WTC11 (cell line): ENCODE measurements around the gene FHAD1. TPM values are rescaled to one million over a fixed set of nuclear protein-coding genes. Genes with fewer than 3 reads are reported as not detected.

Source experiments
- ATAC-seq: fragments of 200-7000 bp; cut with Tn5 transposase; 2 replicates; pipeline ENCODE4 v1.10.0; 2021; ENCODE audit warnings: mild to moderate bottlenecking, moderate library complexity
- CTCF ChIA-PET: fragments of 300-600 bp; sonication (Branson Sonifier 250); formaldehyde crosslinking; loops from one replicate; lab custom pipeline; 2021; ENCODE audit warnings: antibody characterized with exemption; lab: Charles Lee
- POLR2A ChIA-PET: fragments of 350-600 bp; sonication (Branson Sonifier 250); formaldehyde crosslinking; loops from one replicate; lab custom pipeline; 2021; ENCODE audit warnings: antibody characterized with exemption; lab: Charles Lee
- DNase-seq: peaks from one replicate; pipeline ENCODE4 v3.0.0; 2021; ENCODE audit warnings: low spot score
- H3K27ac Mint-ChIP-seq: 2 replicates; pipeline ENCODE4 v1.8.0; 2021; ENCODE audit warnings: mixed read lengths
- H3K27me3 Mint-ChIP-seq: 2 replicates; pipeline ENCODE4 v1.8.0; 2021; ENCODE audit warnings: low read depth, mild to moderate bottlenecking, moderate library complexity, mixed read lengths
- H3K36me3 Mint-ChIP-seq: 2 replicates; pipeline ENCODE4 v1.8.0; 2021; ENCODE audit warnings: mixed read lengths
- H3K4me1 Mint-ChIP-seq: 2 replicates; pipeline ENCODE4 v1.8.0; 2022; ENCODE audit warnings: mixed read lengths
- H3K4me3 Mint-ChIP-seq: 2 replicates; pipeline ENCODE4 v1.8.0; 2021; ENCODE audit warnings: mild to moderate bottlenecking, moderate library complexity, mixed read lengths
- H3K9me3 Mint-ChIP-seq: 2 replicates; pipeline ENCODE4 v1.8.0; 2021; ENCODE audit warnings: mixed read lengths
- AFF4 ChIP-seq: sonication (generic); formaldehyde crosslinking; IDR thresholded peaks from 2 replicates; pipeline ENCODE4 v1.8.1; 2023; ENCODE audit warnings: mild to moderate bottlenecking, missing genetic modification reagents, borderline replicate concordance
- ATF3 ChIP-seq: sonication (generic); formaldehyde crosslinking; conservative IDR thresholded peaks from 2 replicates; pipeline ENCODE4 v1.8.1; 2022; ENCODE audit warnings: mild to moderate bottlenecking, missing genetic modification reagents
- E2F4 ChIP-seq: sonication (generic); formaldehyde crosslinking; IDR thresholded peaks from 2 replicates; pipeline ENCODE4 v1.8.1; 2022; ENCODE audit warnings: low read depth, mild to moderate bottlenecking, moderate library complexity, missing genetic modification reagents, borderline replicate concordance
- ELF4 ChIP-seq: sonication (generic); formaldehyde crosslinking; IDR thresholded peaks from 2 replicates; pipeline ENCODE4 v1.8.1; 2022; ENCODE audit warnings: low read depth, mild to moderate bottlenecking, moderate library complexity, missing genetic modification reagents
- ESRRA ChIP-seq: sonication (generic); formaldehyde crosslinking; IDR thresholded peaks from 2 replicates; pipeline ENCODE4 v1.8.1; 2022; ENCODE audit warnings: mild to moderate bottlenecking, missing genetic modification reagents, borderline replicate concordance
- GRHL2 ChIP-seq: fragments of 250-450 bp; sonication (Bioruptor Pico); IDR thresholded peaks from 2 replicates; pipeline ENCODE4 v1.8.0; 2022; ENCODE audit warnings: mild to moderate bottlenecking, moderate library complexity; ENCODE audit not compliant: insufficient replicate concordance, severe bottlenecking
- GTF2I ChIP-seq: fragments of 250-450 bp; sonication (Bioruptor Pico); conservative IDR thresholded peaks from 2 replicates; pipeline ENCODE4 v1.4.0; 2021; ENCODE audit warnings: mild to moderate bottlenecking
- HMGA2 ChIP-seq: fragments of 250-450 bp; sonication (Bioruptor Pico); IDR thresholded peaks from 2 replicates; pipeline ENCODE4 v1.4.0; 2021; ENCODE audit warnings: mild to moderate bottlenecking, moderate library complexity
- JAZF1 ChIP-seq: fragments of 250-450 bp; sonication (Bioruptor Pico); IDR thresholded peaks from 2 replicates; pipeline ENCODE4 v1.9.0; 2021; ENCODE audit warnings: moderate library complexity, mild to moderate bottlenecking, inconsistent platforms
- KAT7 ChIP-seq: sonication (generic); formaldehyde crosslinking; IDR thresholded peaks from 2 replicates; pipeline ENCODE4 v1.8.1; 2023; ENCODE audit warnings: missing genetic modification reagents, mild to moderate bottlenecking, borderline replicate concordance
- MYBL2 ChIP-seq: sonication (generic); formaldehyde crosslinking; IDR thresholded peaks from 2 replicates; pipeline ENCODE4 v1.8.1; 2023; ENCODE audit warnings: mild to moderate bottlenecking, moderate library complexity, missing genetic modification reagents
- NR1H2 ChIP-seq: sonication (generic); formaldehyde crosslinking; IDR thresholded peaks from 2 replicates; pipeline ENCODE4 v1.9.0; 2021; ENCODE audit warnings: mild to moderate bottlenecking, moderate library complexity, missing genetic modification reagents
- SOX15 ChIP-seq: fragments of 250-450 bp; sonication (Bioruptor Pico); IDR thresholded peaks from 2 replicates; pipeline ENCODE4 v1.9.0; 2021; ENCODE audit warnings: mild to moderate bottlenecking
- ZBTB21 ChIP-seq: sonication (generic); formaldehyde crosslinking; IDR thresholded peaks from 2 replicates; pipeline ENCODE4 v1.8.1; 2023; ENCODE audit warnings: mild to moderate bottlenecking, missing genetic modification reagents, borderline replicate concordance
- ZNF232 ChIP-seq: sonication (generic); formaldehyde crosslinking; IDR thresholded peaks from 2 replicates; pipeline ENCODE4 v1.8.0; 2022; ENCODE audit warnings: mild to moderate bottlenecking, missing genetic modification reagents
- ZNF423 ChIP-seq: fragments of 250-450 bp; sonication (Bioruptor Pico); IDR thresholded peaks from 2 replicates; pipeline ENCODE4 v2.1.2; 2022; ENCODE audit warnings: mild to moderate bottlenecking, moderate library complexity
- total RNA-seq: library from RNA; stranded (reverse); gene quantifications from 3 replicates; pipeline ENCODE4 v1.2.3, GENCODE V29; 2021

FHAD1 gene
- total RNA-seq, 1 experiment from 2014 or later = 3.0 TPM

GRCh38 chr1:15402809-15403450, 155.9 kb downstream of the FHAD1 start:
- H3K9me3 Mint-ChIP-seq = peaks cover 22% of the 10 kb centered on the region
- no peak overlapping the region for H3K27ac Mint-ChIP-seq
- H3K27me3 Mint-ChIP-seq = peaks cover 19% of the 10 kb centered on the region
- H3K4me3 Mint-ChIP-seq = no peak overlapping the region
- peaks cover 8% of the 10 kb centered on the region for H3K4me1 Mint-ChIP-seq
- CTCF ChIA-PET = no interaction called here
- peaks cover 19% of the 10 kb centered on the region for H3K36me3 Mint-ChIP-seq
- POLR2A ChIA-PET = interaction anchor here (0.6 kb wide), 1 partner anchor 749 kb away, joined by 4 read pairs; no protein-coding TSS in a partner anchor
- TF ChIP-seq ATF3 (CRISPR knock-in tag) (no peak), SOX15 (CRISPR knock-in tag) (no peak), HMGA2 (CRISPR knock-in tag) (no peak)
- DNase-seq = no peak
- ATAC-seq = no peak

- ChIA-PET CTCF (no interaction called here), POLR2A (no interaction called here)
- peaks cover 14% of the 10 kb centered on the region for H3K4me1 Mint-ChIP-seq
- no peak overlapping the region for H3K27ac Mint-ChIP-seq
- peaks cover 14% of the 10 kb centered on the region for H3K36me3 Mint-ChIP-seq
- no peak overlapping the region for H3K4me3 Mint-ChIP-seq
- no peak for DNase-seq
- H3K9me3 Mint-ChIP-seq = peaks cover 17% of the 10 kb centered on the region
- TF ChIP-seq E2F4 (CRISPR knock-in tag) (no peak), ELF4 (CRISPR knock-in tag) (no peak), GTF2I (CRISPR knock-in tag) (no peak), KAT7 (CRISPR knock-in tag) (no peak), NR1H2 (no peak), JAZF1 (CRISPR knock-in tag) (no peak), MYBL2 (CRISPR knock-in tag) (no peak), ZBTB21 (no peak), ZNF232 (CRISPR knock-in tag) (no peak), AFF4 (CRISPR knock-in tag) (no peak), ATF3 (CRISPR knock-in tag) (no peak), ZNF423 (CRISPR knock-in tag) (no peak), ESRRA (CRISPR knock-in tag) (no peak), GRHL2 (CRISPR knock-in tag) (no peak)
- TF ChIP-seq, all 79 proteins: peak for 0
- no peak for ATAC-seq
- H3K27me3 Mint-ChIP-seq = peaks cover 31% of the 10 kb centered on the region
Observed at GRCh38 chr1:15403962-15404580, 157.0 kb downstream of the FHAD1 start.
